Hepatocyte (in vitro differentiated cells): ENCODE results near the gene TMEM131. TPM values are rescaled to one million over a fixed set of nuclear protein-coding genes. Genes with fewer than 3 reads are reported as not detected.
"Not testable (repeated sequence)": the region's sequence is repeated elsewhere in the genome, so short reads cannot be mapped to it uniquely, and the experiment has no call there.

Source experiments
- DNase-seq: peaks from one replicate; pipeline ENCODE4 v3.0.0-alpha.2; 2016; ENCODE audit warnings: low spot score
- H2AFZ ChIP-seq: fragments of 200-600 bp; sonication (generic); 2 replicates; pipeline ENCODE4 v1.6.0; 2016; ENCODE audit warnings: antibody characterized with exemption, mild to moderate bottlenecking
- H3K27ac ChIP-seq: fragments of 200-600 bp; sonication (generic); 2 replicates; pipeline ENCODE4 v1.5.1; 2016; ENCODE audit warnings: mild to moderate bottlenecking
- H3K27me3 ChIP-seq: fragments of 200-600 bp; sonication (generic); 2 replicates; pipeline ENCODE4 v1.6.1; 2016
- H3K36me3 ChIP-seq: fragments of 200-600 bp; sonication (generic); replicated peaks from 2 replicates; pipeline ENCODE4 v1.5.1; 2016; ENCODE audit warnings: low read depth; ENCODE audit not compliant: insufficient read depth
- H3K4me1 ChIP-seq: fragments of 200-600 bp; sonication (generic); 2 replicates; pipeline ENCODE4 v1.5.1; 2016; ENCODE audit warnings: mild to moderate bottlenecking, moderate library complexity; ENCODE audit not compliant: insufficient read depth
- H3K4me2 ChIP-seq: fragments of 200-600 bp; sonication (generic); 2 replicates; pipeline ENCODE4 v1.6.0; 2016
- H3K4me3 ChIP-seq: fragments of 200-600 bp; sonication (generic); 2 replicates; pipeline ENCODE4 v1.5.1; 2016; ENCODE audit warnings: mild to moderate bottlenecking
- H3K79me2 ChIP-seq: fragments of 200-600 bp; sonication (generic); 2 replicates; pipeline ENCODE4 v1.6.0; 2017; ENCODE audit warnings: mild to moderate bottlenecking
- H3K9me2 ChIP-seq: fragments of 200-600 bp; sonication (generic); replicated peaks from 2 replicates; pipeline ENCODE4 v1.6.0; 2017; ENCODE audit warnings: mild to moderate bottlenecking; ENCODE audit not compliant: insufficient read depth
- H3K9me3 ChIP-seq: fragments of 200-600 bp; sonication (generic); 2 replicates; pipeline ENCODE4 v1.5.1; 2016; ENCODE audit warnings: low read depth, mild to moderate bottlenecking
- H4K20me1 ChIP-seq: fragments of 200-600 bp; sonication (generic); 2 replicates; pipeline ENCODE4 v1.6.0; 2016; ENCODE audit warnings: mild to moderate bottlenecking; ENCODE audit not compliant: insufficient read depth, poor library complexity, severe bottlenecking
- EZH2 ChIP-seq: fragments of 200-600 bp; sonication (generic); IDR thresholded peaks from 2 replicates; pipeline ENCODE4 v1.6.1; 2016; ENCODE audit warnings: antibody characterized with exemption, mild to moderate bottlenecking, borderline replicate concordance
- EZH2phosphoT487 ChIP-seq: fragments of 200-600 bp; sonication (generic); IDR thresholded peaks from one replicate; pipeline ENCODE4 v1.6.1; 2018; ENCODE audit warnings: antibody characterized with exemption, mild to moderate bottlenecking, low read depth, moderate library complexity; ENCODE audit not compliant: unreplicated experiment, severe bottlenecking
- WGBS: methylation state at CpG from one replicate; pipeline ENCODE4 v1.1.6; 2016; ENCODE audit warnings: low lambda C conversion rate; ENCODE audit errors: missing lambda C conversion rate; 5-methylcytosine and 5-hydroxymethylcytosine counted together
- polyA plus RNA-seq: library from polyadenylated mRNA; unstranded; fragments of >200 nt; fragmentation: Nextera tagmentation; extraction: Ambion mirVana; gene quantifications from 2 replicates; pipeline ENCODE4 v1.2.1, GENCODE V29; 2016
- total RNA-seq: library from RNA; depleted of rRNA; stranded (reverse); fragments of >200 nt; gene quantifications from 2 replicates; pipeline ENCODE4 v1.2.3, GENCODE V29; 2014
- TF ChIP-seq, protein P1 (sequence below): fragments of 200-600 bp; sonication (generic); IDR thresholded peaks from 2 replicates; pipeline ENCODE4 v1.5.1; 2016; ENCODE audit warnings: antibody characterized with exemption, mild to moderate bottlenecking; ENCODE audit not compliant: poor library complexity

TMEM131 gene
- total and polyA plus RNA-seq, 2 experiments from 2014 or later, result 17.5 to 42.1 TPM

GRCh38 chr2:97924194-97924593 lies 71.6 kb downstream of the TMEM131 start:
- TF ChIP-seq, protein P1, sequence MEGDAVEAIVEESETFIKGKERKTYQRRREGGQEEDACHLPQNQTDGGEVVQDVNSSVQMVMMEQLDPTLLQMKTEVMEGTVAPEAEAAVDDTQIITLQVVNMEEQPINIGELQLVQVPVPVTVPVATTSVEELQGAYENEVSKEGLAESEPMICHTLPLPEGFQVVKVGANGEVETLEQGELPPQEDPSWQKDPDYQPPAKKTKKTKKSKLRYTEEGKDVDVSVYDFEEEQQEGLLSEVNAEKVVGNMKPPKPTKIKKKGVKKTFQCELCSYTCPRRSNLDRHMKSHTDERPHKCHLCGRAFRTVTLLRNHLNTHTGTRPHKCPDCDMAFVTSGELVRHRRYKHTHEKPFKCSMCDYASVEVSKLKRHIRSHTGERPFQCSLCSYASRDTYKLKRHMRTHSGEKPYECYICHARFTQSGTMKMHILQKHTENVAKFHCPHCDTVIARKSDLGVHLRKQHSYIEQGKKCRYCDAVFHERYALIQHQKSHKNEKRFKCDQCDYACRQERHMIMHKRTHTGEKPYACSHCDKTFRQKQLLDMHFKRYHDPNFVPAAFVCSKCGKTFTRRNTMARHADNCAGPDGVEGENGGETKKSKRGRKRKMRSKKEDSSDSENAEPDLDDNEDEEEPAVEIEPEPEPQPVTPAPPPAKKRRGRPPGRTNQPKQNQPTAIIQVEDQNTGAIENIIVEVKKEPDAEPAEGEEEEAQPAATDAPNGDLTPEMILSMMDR, result no peak
- TF ChIP-seq EZH2 (no peak), EZH2phosphoT487 (no peak)
- no peaks in the 10 kb centered on the region for H3K9me2 ChIP-seq
- no peak overlapping the region for H3K27ac ChIP-seq
- H3K4me2 ChIP-seq, result no peak overlapping the region
- peaks cover 7% of the 10 kb centered on the region for H4K20me1 ChIP-seq
- no peak overlapping the region for H3K4me3 ChIP-seq
- DNase-seq, result no peak
- WGBS, result 99% methylated on average over 4 of the region's 4 CpGs
- H3K79me2 ChIP-seq, result peaks cover 82% of the 10 kb centered on the region
- no peaks in the 10 kb centered on the region for H3K36me3 ChIP-seq
- H3K4me1 ChIP-seq, result no peaks in the 10 kb centered on the region
- no peaks in the 10 kb centered on the region for H3K27me3 ChIP-seq
- no peak overlapping the region for H2AFZ ChIP-seq
- H3K9me3 ChIP-seq, result no peaks in the 10 kb centered on the region

DNA sequence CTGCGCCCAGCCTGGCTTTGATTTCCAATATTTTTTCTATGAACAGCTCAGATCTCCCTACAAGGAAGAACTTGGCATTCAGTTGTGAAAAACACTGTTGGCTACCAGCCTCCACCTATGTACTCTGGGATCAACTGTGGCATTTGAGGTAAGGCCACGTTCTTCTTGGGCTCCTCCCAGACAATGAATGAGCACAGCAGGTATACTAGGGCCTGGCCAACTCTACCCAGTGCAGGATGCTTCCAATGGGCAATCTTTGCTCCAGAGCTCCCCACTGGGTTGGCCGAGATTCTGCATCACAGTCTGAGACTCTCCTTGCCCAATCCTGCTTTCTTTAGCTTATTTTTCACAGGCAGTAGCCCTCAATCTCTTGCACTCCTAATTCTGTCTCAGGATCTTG lies 75.9 kb downstream of the TMEM131 start:
- no peaks in the 10 kb centered on the region for H3K9me2 ChIP-seq
- no peaks in the 10 kb centered on the region for H3K27me3 ChIP-seq
- TF ChIP-seq, protein P1, result no peak
- TF ChIP-seq EZH2 (no peak), EZH2phosphoT487 (no peak)
- H3K4me3 ChIP-seq, result no peak overlapping the region
- H3K4me2 ChIP-seq, result no peak overlapping the region
- DNase-seq, result no peak
- H4K20me1 ChIP-seq, result peaks cover 3% of the 10 kb centered on the region
- H3K79me2 ChIP-seq, result peaks cover 82% of the 10 kb centered on the region
- H3K9me3 ChIP-seq, result no peaks in the 10 kb centered on the region
- no peaks in the 10 kb centered on the region for H3K4me1 ChIP-seq
- no peak overlapping the region for H2AFZ ChIP-seq
- 90% methylated on average over 3 of the region's 3 CpGs for WGBS
- no peaks in the 10 kb centered on the region for H3K36me3 ChIP-seq
- H3K27ac ChIP-seq, result no peak overlapping the region

GRCh38 chr2:97918818-97919217 lies 76.9 kb downstream of the TMEM131 start:
- Histone ChIP-seq H3K9me3 (no peaks in the 10 kb centered on the region), H3K4me1 (no peaks in the 10 kb centered on the region), H3K79me2 (peaks cover 90% of the 10 kb centered on the region), H3K9me2 (no peaks in the 10 kb centered on the region), H3K27me3 (no peaks in the 10 kb centered on the region), H4K20me1 (peaks cover 3% of the 10 kb centered on the region), H3K4me3 (no peak overlapping the region), H3K4me2 (no peak overlapping the region), H2AFZ (no peak overlapping the region), H3K36me3 (no peaks in the 10 kb centered on the region), H3K27ac (no peak overlapping the region)
- 94% methylated on average over 4 of the region's 4 CpGs for WGBS
- TF ChIP-seq EZH2 (no peak), EZH2phosphoT487 (no peak)
- TF ChIP-seq, protein P1, result no peak
- DNase-seq, result no peak

DNA sequence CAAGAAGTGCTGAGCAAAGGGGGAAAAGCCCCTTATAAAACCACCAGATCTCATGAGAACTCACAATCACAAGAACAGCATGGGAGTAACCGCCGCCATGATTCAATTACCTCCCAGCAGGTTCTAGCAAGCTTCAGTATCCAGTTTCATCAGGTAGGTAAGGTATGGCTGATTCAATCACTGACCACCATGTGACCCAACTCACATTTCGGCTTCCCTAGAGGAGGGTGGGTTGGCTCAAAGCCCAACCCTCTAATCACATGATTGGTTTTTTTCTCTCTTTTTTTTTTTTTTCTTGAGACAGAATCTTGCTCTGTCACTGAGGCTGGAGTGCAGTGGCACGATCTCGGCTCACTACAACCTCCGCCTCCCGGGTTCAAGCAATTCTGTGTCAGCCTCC lies 78.1 kb downstream of the TMEM131 start:
- not testable (repeated sequence) for H4K20me1 ChIP-seq, H3K4me2 ChIP-seq, H3K9me3 ChIP-seq, H3K27me3 ChIP-seq, H2AFZ ChIP-seq, H3K27ac ChIP-seq, H3K36me3 ChIP-seq, H3K9me2 ChIP-seq, H3K4me3 ChIP-seq, DNase-seq, H3K4me1 ChIP-seq
- H3K79me2 ChIP-seq, result peaks cover 94% of the 10 kb centered on the region
- 98% methylated on average over 7 of the region's 7 CpGs for WGBS
